Measurements from ENCODE around the gene SWI5. TPM values are rescaled to one million over a fixed set of nuclear protein-coding genes. Genes with fewer than 3 reads are reported as not detected.

Gene SWI5
- total RNA-seq, 1 donor from 2014 or later: 30.0 TPM

GRCh38 chr9:128233817-128234406 is 42.2 kb upstream of the SWI5 start:
- H3K4me3 ChIP-seq (ENCODE audit: low read depth, low read length): no peak overlapping the region
- no peak for TF ChIP-seq CTCF (IDR thresholded peaks at IDR 0.05; ENCODE audit: insufficient read depth, low read length, severe bottlenecking)
- no peak for FAIRE-seq
- H3K27me3 ChIP-seq (ENCODE audit: control insufficient read depth, insufficient read depth, low read length): no peaks in the 10 kb centered on the region
- no peak for DNase-seq (ENCODE audit: low read depth)
- H3K36me3 ChIP-seq (ENCODE audit: control insufficient read depth, insufficient read depth, low read length): no peaks in the 10 kb centered on the region

GRCh38 chr9:128242124-128242523 is 34.0 kb upstream of the SWI5 start:
- no peak for FAIRE-seq

GRCh38 chr9:128242828-128243214 is 33.3 kb upstream of the SWI5 start:
- TF ChIP-seq CTCF (IDR thresholded peaks at IDR 0.05; ENCODE audit: insufficient read depth, low read length, severe bottlenecking): no peak
- H3K4me3 ChIP-seq (ENCODE audit: low read depth, low read length): no peak overlapping the region
- DNase-seq (ENCODE audit: low read depth): no peak
- H3K36me3 ChIP-seq (ENCODE audit: control insufficient read depth, insufficient read depth, low read length): no peaks in the 10 kb centered on the region
- FAIRE-seq: no peak
- H3K27me3 ChIP-seq (ENCODE audit: control insufficient read depth, insufficient read depth, low read length): no peaks in the 10 kb centered on the region

More at GRCh38 chr9:128242124-128242523, 34.0 kb upstream of the SWI5 start:
- Histone ChIP-seq H3K4me3 (ENCODE audit: low read depth, low read length) (no peak overlapping the region), H3K36me3 (ENCODE audit: control insufficient read depth, insufficient read depth, low read length) (no peaks in the 10 kb centered on the region), H3K27me3 (ENCODE audit: control insufficient read depth, insufficient read depth, low read length) (no peaks in the 10 kb centered on the region)
- DNase-seq (ENCODE audit: low read depth): no peak
- TF ChIP-seq CTCF (IDR thresholded peaks at IDR 0.05; ENCODE audit: insufficient read depth, low read length, severe bottlenecking): no peak

GRCh38 chr9:128243215-128244018 is 32.7 kb upstream of the SWI5 start:
- FAIRE-seq (no peak), DNase-seq (ENCODE audit: low read depth) (no peak)
- Histone ChIP-seq H3K36me3 (ENCODE audit: control insufficient read depth, insufficient read depth, low read length) (no peaks in the 10 kb centered on the region), H3K27me3 (ENCODE audit: control insufficient read depth, insufficient read depth, low read length) (no peaks in the 10 kb centered on the region), H3K4me3 (ENCODE audit: low read depth, low read length) (no peak overlapping the region)
- TF ChIP-seq CTCF (IDR thresholded peaks at IDR 0.05; ENCODE audit: insufficient read depth, low read length, severe bottlenecking): no peak

GRCh38 chr9:128244091-128244836 is 31.8 kb upstream of the SWI5 start:
- no peaks in the 10 kb centered on the region for H3K27me3 ChIP-seq (ENCODE audit: control insufficient read depth, insufficient read depth, low read length)
- H3K36me3 ChIP-seq (ENCODE audit: control insufficient read depth, insufficient read depth, low read length): no peaks in the 10 kb centered on the region
- FAIRE-seq (no peak), DNase-seq (ENCODE audit: low read depth) (no peak)
- H3K4me3 ChIP-seq (ENCODE audit: low read depth, low read length): no peak overlapping the region
- TF ChIP-seq CTCF (IDR thresholded peaks at IDR 0.05; ENCODE audit: insufficient read depth, low read length, severe bottlenecking): no peak

Measured in bronchial epithelial cell (primary cell).